ENCODE results near the gene PTPRE. TPM values are rescaled to one million over a fixed set of nuclear protein-coding genes. Genes with fewer than 3 reads are reported as not detected.

PTPRE gene
- total and polyA plus RNA-seq, 8 donors: 1.0 to 7.1 (median 2.1) TPM

- TF ChIP-seq CTCF (IDR thresholded peaks at IDR 0.05): no peak
- ATAC-seq: no peak
- 77 to 82% methylated on average over 5 of the region's 5 CpGs for WGBS, 2 donors
- no peak for FAIRE-seq
- Histone ChIP-seq H3K4me1 (peaks cover 0 to 4% (median 0%) of the 10 kb centered on the region in 3 donors), H3K4me3 (no peak overlapping the region), H3K27ac (no peak overlapping the region), H3K36me3 (no peaks in the 10 kb centered on the region), H3K27me3 (no peaks in the 10 kb centered on the region), H3K9me3 (no peaks in the 10 kb centered on the region)
- intact Hi-C loops (cut with DNase I): no loop called here
- no peak for DNase-seq
Measured at GRCh38 chr10:127877699-127878098, 29.2 kb upstream of the PTPRE start.

DNA sequence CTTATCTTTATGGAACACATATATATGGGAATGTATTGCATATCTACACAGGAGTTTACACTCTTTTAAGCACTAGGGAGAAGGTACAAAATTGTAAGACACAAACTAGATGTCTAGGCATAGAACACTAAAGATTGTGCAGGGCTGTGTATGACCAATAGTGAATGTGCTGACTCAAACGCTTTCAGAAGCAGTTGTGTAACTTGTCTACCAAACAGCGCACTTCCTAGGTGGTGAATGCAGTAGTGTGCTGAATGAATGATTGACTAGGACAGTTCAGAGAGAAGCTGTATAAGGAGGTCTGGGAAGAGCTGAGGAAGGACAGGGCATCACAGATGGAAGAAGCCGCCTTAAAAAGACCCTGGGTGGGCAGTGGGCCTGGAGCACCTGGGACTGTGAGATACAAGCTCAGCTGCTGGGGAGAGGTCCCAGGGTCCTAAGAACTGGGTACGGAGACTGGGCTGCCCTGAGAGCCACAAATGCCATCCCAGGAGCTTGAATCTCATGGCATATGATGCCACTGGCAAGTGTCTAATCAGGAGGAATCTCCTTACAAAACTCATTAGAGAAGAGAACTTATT, 28.3 kb upstream of the PTPRE start:
- TF ChIP-seq CTCF (IDR thresholded peaks at IDR 0.05): no peak
- peak in 2 of 4 donors; percentile 56 to 62 for ATAC-seq
- no peaks in the 10 kb centered on the region for H3K9me3 ChIP-seq
- FAIRE-seq: no peak
- peaks cover 0 to 4% (median 0%) of the 10 kb centered on the region in 3 donors for H3K4me1 ChIP-seq
- H3K27ac ChIP-seq: no peak overlapping the region
- intact Hi-C loops (cut with DNase I): no loop called here
- DNase-seq: no peak
- no peaks in the 10 kb centered on the region for H3K36me3 ChIP-seq
- no peak overlapping the region for H3K4me3 ChIP-seq
- no peaks in the 10 kb centered on the region for H3K27me3 ChIP-seq
- WGBS, 2 donors: 84 to 89% methylated on average over 4 of the region's 4 CpGs

GRCh38 chr10:127880557-127880956, 26.3 kb upstream of the PTPRE start:
- ATAC-seq (peak in 2 of 4 donors; percentile 51 to 64), FAIRE-seq (no peak), DNase-seq (no peak)
- no peaks in the 10 kb centered on the region for H3K27me3 ChIP-seq
- H3K36me3 ChIP-seq: no peaks in the 10 kb centered on the region
- intact Hi-C loops (cut with DNase I): no loop called here
- H3K27ac ChIP-seq: peak overlapping the region in 2 of 4 donors; percentile 44 to 50
- whole genome bisulfite sequencing, 2 donors: 43 to 87% methylated on average over 2 of the region's 2 CpGs
- peaks cover 0 to 4% (median 0%) of the 10 kb centered on the region in 3 donors for H3K4me1 ChIP-seq
- no peak for TF ChIP-seq CTCF (IDR thresholded peaks at IDR 0.05)
- no peak overlapping the region for H3K4me3 ChIP-seq
- H3K9me3 ChIP-seq: no peaks in the 10 kb centered on the region

DNA sequence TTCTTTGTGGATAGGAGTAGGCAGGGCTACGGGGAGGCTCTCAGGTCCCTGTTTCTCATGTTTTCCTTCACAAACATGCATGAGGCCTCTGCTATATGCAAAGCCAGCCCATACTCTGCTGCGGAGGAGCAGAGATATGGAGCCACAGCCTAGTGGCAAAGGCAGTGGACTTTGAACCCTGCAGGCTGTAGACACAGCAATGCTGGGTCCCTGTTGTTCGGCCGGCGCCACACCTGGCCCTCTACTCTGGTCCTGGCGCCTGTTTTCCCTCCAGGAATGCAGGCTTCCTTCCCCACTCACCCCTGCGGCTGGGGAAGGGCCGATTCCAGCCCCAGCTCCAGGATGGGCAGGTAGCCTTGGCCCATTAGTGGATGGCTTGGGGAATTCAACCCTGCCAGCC, 25.6 kb upstream of the PTPRE start:
- H3K27ac ChIP-seq: peak overlapping the region in 2 of 4 donors; percentile 44 to 50
- no peak for TF ChIP-seq CTCF (IDR thresholded peaks at IDR 0.05)
- peak in 4 of 6 donors; percentile 18 to 45 (median 28) for DNase-seq

DNA sequence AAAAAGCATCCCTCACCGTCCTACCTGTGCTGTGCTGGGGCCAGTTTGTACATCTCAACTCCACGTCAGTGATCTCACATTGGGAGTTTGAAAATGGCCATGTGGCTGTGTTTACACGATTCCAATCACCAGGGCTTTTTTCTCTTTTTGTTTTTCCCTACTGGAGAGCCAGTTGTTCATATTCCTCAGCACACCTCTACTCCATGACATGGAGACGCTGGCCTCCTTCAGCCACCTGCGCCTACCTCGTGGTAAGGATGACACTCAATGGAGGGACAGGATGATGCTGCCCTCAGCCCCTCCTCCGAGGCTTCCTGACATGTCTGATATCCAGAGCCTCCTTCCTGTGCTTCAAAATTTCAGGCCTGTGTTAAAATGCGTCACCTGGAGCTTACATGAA, 24.5 kb upstream of the PTPRE start:
- FAIRE-seq (no peak), DNase-seq (no peak), ATAC-seq (no peak)
- Histone ChIP-seq H3K4me3 (no peak overlapping the region), H3K9me3 (no peaks in the 10 kb centered on the region), H3K4me1 (peaks cover 0 to 4% (median 0%) of the 10 kb centered on the region in 3 donors), H3K27me3 (no peaks in the 10 kb centered on the region), H3K36me3 (no peaks in the 10 kb centered on the region), H3K27ac (no peak overlapping the region)
- no peak for TF ChIP-seq CTCF (IDR thresholded peaks at IDR 0.05)
- 78 to 85% methylated on average over 8 of the region's 8 CpGs for WGBS, 2 donors
- intact Hi-C loops (cut with DNase I): no loop called here

More for the DNA sequence above, 25.6 kb upstream of the PTPRE start:
- intact Hi-C loops (cut with DNase I): no loop called here
- no peaks in the 10 kb centered on the region for H3K27me3 ChIP-seq
- FAIRE-seq (no peak), ATAC-seq (peak; percentile 58 to 93 (median 86))
- H3K4me3 ChIP-seq: no peak overlapping the region
- peaks cover 0 to 4% (median 0%) of the 10 kb centered on the region in 3 donors for H3K4me1 ChIP-seq
- H3K9me3 ChIP-seq: no peaks in the 10 kb centered on the region
- 29 to 40% methylated on average over 8 of the region's 8 CpGs for WGBS, 2 donors
- H3K36me3 ChIP-seq: no peaks in the 10 kb centered on the region

All from pancreas (tissue), 10 donors.